Fibroblast of mammary gland (primary cell): Measurements from ENCODE around the gene TRIM37.

Experiments
- DNase-seq: peaks from one replicate; pipeline ENCODE4 v3.0.0-alpha.2; 2010; ENCODE audit warnings: low read depth
- H3K4me3 ChIP-seq: 2 replicates; pipeline ENCODE4 v1.5.1; 2011; ENCODE audit warnings: low read depth, mild to moderate bottlenecking, low read length, moderate library complexity; ENCODE audit not compliant: control insufficient read depth
- CTCF ChIP-seq: conservative IDR thresholded peaks from 2 replicates; pipeline ENCODE4 v1.5.1; 2011; ENCODE audit warnings: low read depth, low read length, inconsistent platforms; ENCODE audit not compliant: control insufficient read depth, insufficient read depth

Gene TRIM37

GRCh38 chr17:58936295-58936694, 170.4 kb downstream of the TRIM37 start:
- no peak overlapping the region for H3K4me3 ChIP-seq
- DNase-seq: no peak
- TF ChIP-seq CTCF: no peak

GRCh38 chr17:58932956-58933355, 173.7 kb downstream of the TRIM37 start:
- no peak overlapping the region for H3K4me3 ChIP-seq
- DNase-seq: no peak
- no peak for TF ChIP-seq CTCF
